Panc1 (cell line): ENCODE results near the gene MRPS18A. TPM values are rescaled to one million over a fixed set of nuclear protein-coding genes. Genes with fewer than 3 reads are reported as not detected.

ENCODE experiments used
- ATAC-seq: fragments of 200-7000 bp; cut with Tn5 transposase; 2 replicates; pipeline ENCODE4 v1.9.1; 2020; ENCODE audit warnings: mild to moderate bottlenecking, moderate library complexity
- BruUV-seq: library from RNA; stranded (reverse); fragments of 400-500 nt; replicated peaks from 2 replicates; lab custom pipeline; 2021; lab: Mats Ljungman, UMichigan
- CTCF ChIA-PET: fragments of 300-600 bp; sonication (Branson Sonifier 250); formaldehyde crosslinking; loops from one replicate; lab custom pipeline; 2022; ENCODE audit warnings: antibody characterized with exemption; lab: Charles Lee
- POLR2A ChIA-PET: fragments of 300-600 bp; sonication (Branson Sonifier 250); formaldehyde crosslinking; loops from one replicate; lab custom pipeline; 2022; ENCODE audit warnings: antibody characterized with exemption; lab: Charles Lee
- DNase-seq: peaks from one replicate; pipeline ENCODE4 v3.0.0-alpha.2; 2010; ENCODE audit warnings: low read depth, low spot score
- H3K27ac ChIP-seq: 2 replicates; pipeline ENCODE4 v1.5.1; 2011; ENCODE audit warnings: mild to moderate bottlenecking, low read length, inconsistent platforms
- H3K27me3 ChIP-seq: fragments of 200-500 bp; sonication (Bioruptor generic); 2 replicates; pipeline ENCODE4 v1.6.0; 2014; ENCODE audit warnings: low read length, inconsistent platforms; ENCODE audit not compliant: control insufficient read depth, insufficient read depth
- H3K36me3 ChIP-seq: fragments of 200-500 bp; sonication (Bioruptor generic); 2 replicates; pipeline ENCODE4 v1.5.1; 2014; ENCODE audit warnings: inconsistent platforms, mild to moderate bottlenecking, low read length, moderate library complexity; ENCODE audit not compliant: control insufficient read depth, insufficient read depth
- H3K4me1 ChIP-seq: 2 replicates; pipeline ENCODE4 v1.5.1; 2011; ENCODE audit warnings: inconsistent platforms, mild to moderate bottlenecking, low read length, moderate library complexity; ENCODE audit not compliant: control insufficient read depth, insufficient read depth
- H3K4me3 ChIP-seq, 2 experiments: 2 replicates each; pipeline ENCODE4 v1.5.1; 2011 to 2012; ENCODE audit warnings: low read depth in 2 of 2, low read length in 2 of 2, mild to moderate bottlenecking in 2 of 2, inconsistent platforms in 1 of 2, moderate library complexity in 1 of 2
- H3K9me3 ChIP-seq: fragments of 200-500 bp; sonication (Bioruptor generic); 2 replicates; pipeline ENCODE4 v1.5.1; 2014; ENCODE audit warnings: low read depth, mild to moderate bottlenecking, inconsistent platforms, low read length, moderate library complexity; ENCODE audit not compliant: control insufficient read depth, insufficient read depth
- POLR2AphosphoS5 ChIP-seq: IDR thresholded peaks from 2 replicates; pipeline ENCODE4 v1.6.1; 2012; ENCODE audit warnings: mild to moderate bottlenecking, low read depth, low read length, moderate library complexity
- SIN3A ChIP-seq: IDR thresholded peaks from 2 replicates; pipeline ENCODE4 v1.6.1; 2012; ENCODE audit warnings: low read depth, mild to moderate bottlenecking, low read length, moderate library complexity, borderline replicate concordance; ENCODE audit not compliant: insufficient read depth
- TCF7L2 ChIP-seq: IDR thresholded peaks from 2 replicates; pipeline ENCODE4 v1.6.1; 2011; ENCODE audit warnings: mild to moderate bottlenecking, low read depth, low read length, inconsistent platforms
- in situ Hi-C: cut with HindIII; loops from 2 replicates; pipeline ENCODE4 v1.10.0; 2016; ENCODE audit warnings: low sequenced_read_pairs, low pct_unique_long_range_greater_than_20kb
- intact Hi-C: fragments of 100-400 bp; cut with micrococcal nuclease; formaldehyde crosslinking; loops from one replicate; pipeline ENCODE4 v1.10.0; 2022; ENCODE audit not compliant: unreplicated experiment
- total RNA-seq: library from RNA; stranded (reverse); gene quantifications from one replicate; pipeline ENCODE4 v1.2.1, GENCODE V29; 2021; ENCODE audit not compliant: unreplicated experiment
- TF ChIP-seq, protein P1 (sequence below): fragments of 450-650 bp; IDR thresholded peaks from 2 replicates; pipeline ENCODE4 v1.5.1; 2017; ENCODE audit warnings: mild to moderate bottlenecking
- TF ChIP-seq, protein P2 (sequence below), 2 experiments: IDR thresholded peaks; 2 replicates each; pipeline ENCODE4 v1.6.1; 2011 to 2012; ENCODE audit warnings: low read depth in 2 of 2, control low read depth in 1 of 2, low read length in 1 of 2, mild to moderate bottlenecking in 1 of 2, moderate library complexity in 1 of 2; ENCODE audit not compliant: insufficient read depth in 1 of 2

The MRPS18A gene
- total RNA-seq, 1 experiment from 2014 or later: 45.8 TPM

- CTCF ChIA-PET: no interaction called here
- BruUV-seq: no TSS peak
- no peaks in the 10 kb centered on the region for H3K36me3 ChIP-seq
Observed at GRCh38 chr6:43719511-43719910, 31.9 kb upstream of the MRPS18A start.

DNA sequence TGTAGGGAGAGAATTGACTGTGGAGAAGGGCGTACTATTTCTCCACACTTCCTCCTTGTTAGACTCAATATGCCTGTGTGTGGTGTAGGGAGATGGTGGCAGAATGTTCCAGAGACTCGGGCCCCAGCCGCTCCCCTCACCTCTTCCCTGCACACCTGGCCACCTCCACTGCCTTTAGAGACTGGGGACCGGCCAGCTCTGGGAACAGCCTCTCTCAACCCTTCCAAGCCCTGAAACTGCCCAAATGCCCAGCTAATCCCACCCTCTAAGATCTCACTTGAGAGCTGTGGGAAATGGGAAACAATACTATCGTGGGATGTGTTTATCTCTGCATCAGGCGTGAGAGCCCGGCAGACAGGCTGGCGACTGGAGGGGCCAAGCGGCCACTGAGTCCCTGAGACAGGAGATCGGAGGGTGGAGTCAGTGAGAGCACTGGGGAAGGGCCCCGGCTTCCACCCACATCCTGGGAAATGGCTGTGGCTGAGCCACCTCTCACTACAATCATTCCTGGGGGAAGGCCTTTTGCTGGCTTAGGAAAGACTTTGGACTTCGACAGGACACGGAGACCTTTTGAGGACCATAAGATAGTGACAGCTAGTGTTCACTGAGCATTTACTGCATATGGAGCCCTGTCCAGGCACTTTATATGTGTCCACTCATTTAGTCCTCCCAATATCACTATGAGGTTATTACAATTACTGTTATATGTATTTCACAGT, 31.0 kb upstream of the MRPS18A start:
- no TSS peak for BruUV-seq
- in situ Hi-C loops: no loop called here
- no peak overlapping the region for H3K27ac ChIP-seq
- no peaks in the 10 kb centered on the region for H3K27me3 ChIP-seq
- TF ChIP-seq, protein P1, sequence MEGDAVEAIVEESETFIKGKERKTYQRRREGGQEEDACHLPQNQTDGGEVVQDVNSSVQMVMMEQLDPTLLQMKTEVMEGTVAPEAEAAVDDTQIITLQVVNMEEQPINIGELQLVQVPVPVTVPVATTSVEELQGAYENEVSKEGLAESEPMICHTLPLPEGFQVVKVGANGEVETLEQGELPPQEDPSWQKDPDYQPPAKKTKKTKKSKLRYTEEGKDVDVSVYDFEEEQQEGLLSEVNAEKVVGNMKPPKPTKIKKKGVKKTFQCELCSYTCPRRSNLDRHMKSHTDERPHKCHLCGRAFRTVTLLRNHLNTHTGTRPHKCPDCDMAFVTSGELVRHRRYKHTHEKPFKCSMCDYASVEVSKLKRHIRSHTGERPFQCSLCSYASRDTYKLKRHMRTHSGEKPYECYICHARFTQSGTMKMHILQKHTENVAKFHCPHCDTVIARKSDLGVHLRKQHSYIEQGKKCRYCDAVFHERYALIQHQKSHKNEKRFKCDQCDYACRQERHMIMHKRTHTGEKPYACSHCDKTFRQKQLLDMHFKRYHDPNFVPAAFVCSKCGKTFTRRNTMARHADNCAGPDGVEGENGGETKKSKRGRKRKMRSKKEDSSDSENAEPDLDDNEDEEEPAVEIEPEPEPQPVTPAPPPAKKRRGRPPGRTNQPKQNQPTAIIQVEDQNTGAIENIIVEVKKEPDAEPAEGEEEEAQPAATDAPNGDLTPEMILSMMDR: no peak
- no peak for TF ChIP-seq POLR2AphosphoS5
- TF ChIP-seq, protein P2, sequence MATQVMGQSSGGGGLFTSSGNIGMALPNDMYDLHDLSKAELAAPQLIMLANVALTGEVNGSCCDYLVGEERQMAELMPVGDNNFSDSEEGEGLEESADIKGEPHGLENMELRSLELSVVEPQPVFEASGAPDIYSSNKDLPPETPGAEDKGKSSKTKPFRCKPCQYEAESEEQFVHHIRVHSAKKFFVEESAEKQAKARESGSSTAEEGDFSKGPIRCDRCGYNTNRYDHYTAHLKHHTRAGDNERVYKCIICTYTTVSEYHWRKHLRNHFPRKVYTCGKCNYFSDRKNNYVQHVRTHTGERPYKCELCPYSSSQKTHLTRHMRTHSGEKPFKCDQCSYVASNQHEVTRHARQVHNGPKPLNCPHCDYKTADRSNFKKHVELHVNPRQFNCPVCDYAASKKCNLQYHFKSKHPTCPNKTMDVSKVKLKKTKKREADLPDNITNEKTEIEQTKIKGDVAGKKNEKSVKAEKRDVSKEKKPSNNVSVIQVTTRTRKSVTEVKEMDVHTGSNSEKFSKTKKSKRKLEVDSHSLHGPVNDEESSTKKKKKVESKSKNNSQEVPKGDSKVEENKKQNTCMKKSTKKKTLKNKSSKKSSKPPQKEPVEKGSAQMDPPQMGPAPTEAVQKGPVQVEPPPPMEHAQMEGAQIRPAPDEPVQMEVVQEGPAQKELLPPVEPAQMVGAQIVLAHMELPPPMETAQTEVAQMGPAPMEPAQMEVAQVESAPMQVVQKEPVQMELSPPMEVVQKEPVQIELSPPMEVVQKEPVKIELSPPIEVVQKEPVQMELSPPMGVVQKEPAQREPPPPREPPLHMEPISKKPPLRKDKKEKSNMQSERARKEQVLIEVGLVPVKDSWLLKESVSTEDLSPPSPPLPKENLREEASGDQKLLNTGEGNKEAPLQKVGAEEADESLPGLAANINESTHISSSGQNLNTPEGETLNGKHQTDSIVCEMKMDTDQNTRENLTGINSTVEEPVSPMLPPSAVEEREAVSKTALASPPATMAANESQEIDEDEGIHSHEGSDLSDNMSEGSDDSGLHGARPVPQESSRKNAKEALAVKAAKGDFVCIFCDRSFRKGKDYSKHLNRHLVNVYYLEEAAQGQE (IDR thresholded peaks at IDR 0.05; ENCODE audit: insufficient read depth in 1 of 2, low read depth in 2 of 2, low read length in 1 of 2): no peak
- ChIA-PET POLR2A (no interaction called here), CTCF (no interaction called here)
- H3K9me3 ChIP-seq: no peaks in the 10 kb centered on the region
- DNase-seq (no peak), ATAC-seq (0 out of 2 replicates have a peak, but pooled peaks have one; percentile 23)
- H3K4me1 ChIP-seq: no peaks in the 10 kb centered on the region
- H3K4me3 ChIP-seq: no peak overlapping the region
- no peaks in the 10 kb centered on the region for H3K36me3 ChIP-seq
- intact Hi-C loops: no loop called here

More at GRCh38 chr6:43719511-43719910, 31.9 kb upstream of the MRPS18A start:
- no peaks in the 10 kb centered on the region for H3K9me3 ChIP-seq
- TF ChIP-seq, protein P2 (IDR thresholded peaks at IDR 0.05; ENCODE audit: insufficient read depth in 1 of 2, low read depth in 2 of 2, low read length in 1 of 2): no peak
- no peak for TF ChIP-seq TCF7L2
- no peak for TF ChIP-seq SIN3A
- TF ChIP-seq, protein P1: no peak
- TF ChIP-seq POLR2AphosphoS5: no peak
- no peak overlapping the region for H3K27ac ChIP-seq
- in situ Hi-C loops (no loop called here), intact Hi-C loops (no loop called here)
- no peaks in the 10 kb centered on the region for H3K4me1 ChIP-seq
- no peak for ATAC-seq
- no peak overlapping the region for H3K4me3 ChIP-seq
- no peaks in the 10 kb centered on the region for H3K27me3 ChIP-seq
- DNase-seq: no peak
- POLR2A ChIA-PET: no interaction called here
